Measurements from ENCODE around the gene PNMA6A. TPM values are rescaled to one million over a fixed set of nuclear protein-coding genes. Genes with fewer than 3 reads are reported as not detected.
"Not testable (repeated sequence)": the region's sequence is repeated elsewhere in the genome, so short reads cannot be mapped to it uniquely, and the experiment has no call there.

PNMA6A gene
- total and polyA plus RNA-seq, 2 of the 4 experiments (the other 2 are of a cell fraction): 0.18 to 0.21 TPM

DNA sequence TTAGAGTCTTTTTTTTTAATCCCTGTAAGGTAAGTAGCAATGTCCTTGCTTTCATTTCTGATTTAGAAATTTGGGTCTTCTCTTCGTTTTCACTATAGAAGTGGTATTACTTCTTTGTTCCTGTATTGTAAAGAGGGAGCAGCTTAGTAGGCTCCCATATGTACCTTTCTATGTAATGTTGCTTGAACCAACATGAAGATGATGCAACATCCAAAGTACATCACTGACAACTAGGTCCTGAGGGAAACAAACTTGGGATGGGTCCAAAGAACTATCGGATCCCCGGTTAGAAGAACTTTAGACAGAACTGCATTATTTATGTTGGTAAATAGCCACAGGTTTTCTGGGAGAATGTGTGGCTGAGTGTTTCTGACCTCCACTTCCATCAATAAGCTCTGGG lies 45.5 kb downstream of the PNMA6A start:
- H4K5ac ChIP-seq (ENCODE audit: low read depth, low read length); H3K27ac ChIP-seq (ENCODE audit: insufficient read depth, low read length); CTCF ChIA-PET; H3K36me3 ChIP-seq (ENCODE audit: control insufficient read depth, insufficient read depth, low read length); H3K27me3 ChIP-seq (ENCODE audit: control insufficient read depth, insufficient read depth, low read length); H2BK15ac ChIP-seq (ENCODE audit: low read depth, low read length); H3K18ac ChIP-seq (ENCODE audit: low read depth, low read length); H3K4me3 ChIP-seq (ENCODE audit: insufficient read depth, low read depth, low read length); ATAC-seq (ENCODE audit: low read depth); in situ Hi-C loops (cut with MboI; ENCODE audit: low sequenced_read_pairs); H2AK9ac ChIP-seq (replicated peaks; ENCODE audit: low read depth, low read length, poor library complexity); H3K4ac ChIP-seq (ENCODE audit: low read depth, low read length); H3K4me1 ChIP-seq (ENCODE audit: control insufficient read depth, insufficient read depth, low read length); H3K9me3 ChIP-seq (ENCODE audit: control insufficient read depth, insufficient read depth, low read length); H2AFZ ChIP-seq (replicated peaks; ENCODE audit: low read length, poor library complexity); H2AK5ac ChIP-seq (ENCODE audit: low read depth, low read length); DNase-seq; H3K79me1 ChIP-seq (ENCODE audit: low read depth in 1 of 2, low read length in 2 of 2); dilution Hi-C loops (cut with HindIII; ENCODE audit: low sequenced_read_pairs, unreplicated experiment); H3K9me1 ChIP-seq (ENCODE audit: insufficient read depth, low read length); intact Hi-C loops (cut with micrococcal nuclease); H2BK5ac ChIP-seq (ENCODE audit: low read depth, low read length, poor library complexity, severe bottlenecking); H3K4me2 ChIP-seq (ENCODE audit: low read depth, low read length); H4K20me1 ChIP-seq (ENCODE audit: insufficient read depth, low read length); H2BK20ac ChIP-seq (ENCODE audit: low read depth, low read length); H4K91ac ChIP-seq (ENCODE audit: insufficient read depth, low read depth, low read length); H3K56ac ChIP-seq (ENCODE audit: extremely low read depth, insufficient read depth, low read length); BruUV-seq (replicated peaks); POLR2A ChIA-PET (ENCODE audit: unreplicated experiment); H3K9ac ChIP-seq (ENCODE audit: low read depth, low read length); H4K8ac ChIP-seq (ENCODE audit: low read depth in 2 of 2, low read length in 2 of 2); H2BK120ac ChIP-seq (ENCODE audit: low read depth, low read length); H3K14ac ChIP-seq (replicated peaks; ENCODE audit: low read depth, low read length); H3K23ac ChIP-seq (ENCODE audit: low read depth, low read length): not testable (repeated sequence)
- no CpG with 5 or more reads among the region's 3 CpGs for WGBS, 2 experiments (ENCODE audit: extremely low coverage in 2 of 2, insufficient read length in 1 of 2)

DNA sequence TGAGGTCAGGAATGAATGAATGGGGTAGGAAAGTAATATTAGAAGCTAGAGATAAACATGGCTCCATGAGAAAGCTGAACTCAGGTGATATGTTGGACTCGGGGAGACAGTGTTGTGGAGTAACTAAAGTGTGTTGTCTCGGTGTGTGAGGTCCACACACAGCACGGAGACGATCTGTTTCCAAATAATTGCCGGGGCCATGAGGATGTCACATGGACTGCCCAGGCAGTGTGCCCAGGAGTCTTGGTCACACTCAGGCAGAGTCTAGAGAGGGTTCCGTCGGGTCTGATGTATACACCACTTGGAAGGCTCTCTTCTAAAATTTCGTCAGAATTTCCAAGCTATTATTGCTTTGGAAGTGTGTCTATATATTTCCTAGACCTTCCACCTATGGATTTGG lies 48.0 kb downstream of the PNMA6A start:
- H3K4me3 ChIP-seq (ENCODE audit: insufficient read depth, low read depth, low read length); H3K4me2 ChIP-seq (ENCODE audit: low read depth, low read length); POLR2A ChIA-PET (ENCODE audit: unreplicated experiment); H2BK15ac ChIP-seq (ENCODE audit: low read depth, low read length); H4K20me1 ChIP-seq (ENCODE audit: insufficient read depth, low read length); H4K5ac ChIP-seq (ENCODE audit: low read depth, low read length); H3K4me1 ChIP-seq (ENCODE audit: control insufficient read depth, insufficient read depth, low read length); H4K91ac ChIP-seq (ENCODE audit: insufficient read depth, low read depth, low read length); H3K14ac ChIP-seq (replicated peaks; ENCODE audit: low read depth, low read length); DNase-seq; H4K8ac ChIP-seq (ENCODE audit: low read depth in 2 of 2, low read length in 2 of 2); H3K9me3 ChIP-seq (ENCODE audit: control insufficient read depth, insufficient read depth, low read length); BruUV-seq (replicated peaks); H2BK5ac ChIP-seq (ENCODE audit: low read depth, low read length, poor library complexity, severe bottlenecking); H2BK120ac ChIP-seq (ENCODE audit: low read depth, low read length); H2AK9ac ChIP-seq (replicated peaks; ENCODE audit: low read depth, low read length, poor library complexity); dilution Hi-C loops (cut with HindIII; ENCODE audit: low sequenced_read_pairs, unreplicated experiment); H3K4ac ChIP-seq (ENCODE audit: low read depth, low read length); H3K9me1 ChIP-seq (ENCODE audit: insufficient read depth, low read length); H2AFZ ChIP-seq (replicated peaks; ENCODE audit: low read length, poor library complexity); H2AK5ac ChIP-seq (ENCODE audit: low read depth, low read length); in situ Hi-C loops (cut with MboI; ENCODE audit: low sequenced_read_pairs); CTCF ChIA-PET; H3K56ac ChIP-seq (ENCODE audit: extremely low read depth, insufficient read depth, low read length); intact Hi-C loops (cut with micrococcal nuclease); H3K9ac ChIP-seq (ENCODE audit: low read depth, low read length); H3K79me1 ChIP-seq (ENCODE audit: low read depth in 1 of 2, low read length in 2 of 2); H2BK20ac ChIP-seq (ENCODE audit: low read depth, low read length); ATAC-seq (ENCODE audit: low read depth); H3K23ac ChIP-seq (ENCODE audit: low read depth, low read length); H3K36me3 ChIP-seq (ENCODE audit: control insufficient read depth, insufficient read depth, low read length); H3K18ac ChIP-seq (ENCODE audit: low read depth, low read length); H3K27ac ChIP-seq (ENCODE audit: insufficient read depth, low read length); H3K27me3 ChIP-seq (ENCODE audit: control insufficient read depth, insufficient read depth, low read length): not testable (repeated sequence)
- no CpG with 5 or more reads among the region's 8 CpGs for WGBS, 2 experiments (ENCODE audit: extremely low coverage in 2 of 2, insufficient read length in 1 of 2)
